ENCODE results near the gene SIGMAR1. TPM values are rescaled to one million over a fixed set of nuclear protein-coding genes. Genes with fewer than 3 reads are reported as not detected.

The SIGMAR1 gene
- total and polyA plus RNA-seq, 10 donors: 19.4 to 39.7 (median 27.6) TPM

DNA sequence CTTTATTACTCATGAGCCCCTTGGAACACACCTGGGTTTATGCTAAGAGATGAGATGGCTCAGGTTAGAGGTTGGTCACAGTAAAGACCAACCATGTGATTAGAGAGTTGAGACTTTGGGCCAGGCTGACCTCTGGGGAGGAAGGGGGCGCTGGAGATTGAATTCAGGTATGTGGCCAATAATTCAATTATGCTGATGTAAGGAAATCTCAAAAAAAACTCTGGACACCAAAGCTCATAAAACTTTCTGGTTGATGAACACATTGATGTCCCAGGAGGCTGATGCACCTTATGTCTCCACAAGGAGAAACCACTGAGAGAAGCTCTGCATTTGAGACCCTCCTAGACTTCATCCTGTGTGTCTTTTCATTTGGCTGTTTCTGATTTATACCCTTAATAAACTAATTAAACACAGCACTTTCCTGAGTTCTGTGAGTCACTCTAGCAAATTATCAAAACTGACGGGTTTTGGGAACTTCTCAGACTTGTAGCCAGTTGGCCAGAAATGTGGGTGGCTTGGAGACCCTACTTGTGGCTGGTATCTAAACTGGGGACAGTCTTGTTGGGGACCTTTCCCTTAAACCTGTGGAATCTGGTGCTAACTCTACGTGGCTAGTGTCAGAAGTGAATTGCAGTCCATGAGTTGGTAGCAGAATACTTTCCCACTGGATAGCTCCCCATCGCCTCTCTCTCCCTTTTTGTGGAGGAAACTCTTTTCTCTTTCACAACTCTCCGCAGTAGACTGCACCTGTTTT is 32.4 kb upstream of the SIGMAR1 start:
- intact Hi-C loops (cut with DNase I; ENCODE audit: low total_unique reads): no loop called here
- Histone ChIP-seq H3K4me1 (peaks cover 0 to 26% (median 10%) of the 10 kb centered on the region in 6 donors), H3K27me3 (replicated peaks in 1 of 7) (no peaks in the 10 kb centered on the region), H3K9me3 (peaks cover 0 to 18% (median 13%) of the 10 kb centered on the region in 8 donors), H3K27ac (no peak overlapping the region), H3K4me3 (no peak overlapping the region), H3K36me3 (peaks cover 0 to 16% (median 0%) of the 10 kb centered on the region in 6 donors)
- no peak for DNase-seq
- WGBS, 5 donors: 85 to 95% (median 92%) methylated on average over 5 of the region's 5 CpGs
- TF ChIP-seq POLR2AphosphoS5 (IDR thresholded peaks at IDR 0.05) (no peak), POLR2A (IDR thresholded peaks at IDR 0.05) (no peak)
- TF ChIP-seq, protein P1, sequence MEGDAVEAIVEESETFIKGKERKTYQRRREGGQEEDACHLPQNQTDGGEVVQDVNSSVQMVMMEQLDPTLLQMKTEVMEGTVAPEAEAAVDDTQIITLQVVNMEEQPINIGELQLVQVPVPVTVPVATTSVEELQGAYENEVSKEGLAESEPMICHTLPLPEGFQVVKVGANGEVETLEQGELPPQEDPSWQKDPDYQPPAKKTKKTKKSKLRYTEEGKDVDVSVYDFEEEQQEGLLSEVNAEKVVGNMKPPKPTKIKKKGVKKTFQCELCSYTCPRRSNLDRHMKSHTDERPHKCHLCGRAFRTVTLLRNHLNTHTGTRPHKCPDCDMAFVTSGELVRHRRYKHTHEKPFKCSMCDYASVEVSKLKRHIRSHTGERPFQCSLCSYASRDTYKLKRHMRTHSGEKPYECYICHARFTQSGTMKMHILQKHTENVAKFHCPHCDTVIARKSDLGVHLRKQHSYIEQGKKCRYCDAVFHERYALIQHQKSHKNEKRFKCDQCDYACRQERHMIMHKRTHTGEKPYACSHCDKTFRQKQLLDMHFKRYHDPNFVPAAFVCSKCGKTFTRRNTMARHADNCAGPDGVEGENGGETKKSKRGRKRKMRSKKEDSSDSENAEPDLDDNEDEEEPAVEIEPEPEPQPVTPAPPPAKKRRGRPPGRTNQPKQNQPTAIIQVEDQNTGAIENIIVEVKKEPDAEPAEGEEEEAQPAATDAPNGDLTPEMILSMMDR (IDR thresholded peaks at IDR 0.05 in 8 of 11, conservative IDR thresholded peaks at IDR 0.05 in 3 of 11): no peak

DNA sequence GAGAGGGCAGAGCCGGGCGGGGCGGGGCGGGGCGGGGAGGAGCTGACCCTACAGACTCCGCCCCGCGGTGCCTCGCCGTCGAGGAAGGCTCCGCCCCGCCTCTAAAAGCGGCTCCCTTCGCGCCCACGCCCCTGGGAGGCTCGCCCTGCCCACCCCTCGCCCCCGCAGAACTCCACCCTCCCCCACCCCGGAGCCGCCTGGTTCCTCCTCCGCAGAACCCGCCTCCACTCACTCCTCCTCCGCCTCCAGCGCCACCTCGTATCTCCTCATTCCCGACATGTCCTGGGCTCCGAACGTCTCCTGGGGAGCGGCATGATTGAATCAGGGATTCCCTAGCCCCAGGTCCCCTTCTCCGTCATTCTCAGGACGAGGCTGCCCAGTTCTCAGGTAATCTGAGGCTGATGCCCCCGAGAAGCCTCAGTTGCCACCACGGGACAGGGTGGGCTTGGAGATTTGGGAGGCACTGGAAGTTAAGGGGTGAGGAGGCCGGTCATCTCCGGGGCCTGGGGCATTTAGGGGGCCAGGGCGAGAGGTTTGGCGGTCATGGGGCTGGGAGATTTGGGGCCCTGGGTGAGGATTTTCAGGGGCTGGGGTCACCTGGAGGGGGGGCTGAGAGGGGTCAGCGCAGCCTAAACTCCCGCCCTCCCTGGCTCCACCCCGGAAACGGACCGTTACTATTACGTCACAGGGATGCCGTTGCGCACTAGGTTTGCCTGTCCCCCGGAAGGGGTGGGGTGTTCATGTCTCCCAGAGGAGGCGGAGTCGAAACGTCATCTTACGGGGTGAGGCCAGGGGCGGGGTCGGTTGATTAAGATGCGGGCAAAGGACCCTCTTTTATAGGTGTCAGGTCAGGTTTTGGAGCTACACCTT is 28.0 kb upstream of the SIGMAR1 start:
- intact Hi-C loops (cut with DNase I; ENCODE audit: low total_unique reads): no loop called here
- Histone ChIP-seq H3K36me3 (peaks cover 0 to 29% (median 0%) of the 10 kb centered on the region in 6 donors), H3K9me3 (peaks cover 0 to 16% (median 12%) of the 10 kb centered on the region in 8 donors), H3K4me3 (peak overlapping the region; percentile 45 to 76 (median 60)), H3K27ac (peak overlapping the region; percentile 82 to 98 (median 97)), H3K4me1 (peaks cover 3 to 46% (median 21%) of the 10 kb centered on the region in 6 donors), H3K27me3 (replicated peaks in 1 of 7) (no peaks in the 10 kb centered on the region)
- TF ChIP-seq POLR2AphosphoS5 (IDR thresholded peaks at IDR 0.05) (peak; percentile 78 to 93 (median 86)), POLR2A (IDR thresholded peaks at IDR 0.05) (no peak)
- TF ChIP-seq, protein P1 (IDR thresholded peaks at IDR 0.05 in 8 of 11, conservative IDR thresholded peaks at IDR 0.05 in 3 of 11): peak in 2 of 11 experiments; percentile 16 to 41
- peak; percentile 97 for DNase-seq
- 1 to 6% (median 5%) methylated on average over 30 to 55 of the region's 55 CpGs for WGBS, 5 donors

DNA sequence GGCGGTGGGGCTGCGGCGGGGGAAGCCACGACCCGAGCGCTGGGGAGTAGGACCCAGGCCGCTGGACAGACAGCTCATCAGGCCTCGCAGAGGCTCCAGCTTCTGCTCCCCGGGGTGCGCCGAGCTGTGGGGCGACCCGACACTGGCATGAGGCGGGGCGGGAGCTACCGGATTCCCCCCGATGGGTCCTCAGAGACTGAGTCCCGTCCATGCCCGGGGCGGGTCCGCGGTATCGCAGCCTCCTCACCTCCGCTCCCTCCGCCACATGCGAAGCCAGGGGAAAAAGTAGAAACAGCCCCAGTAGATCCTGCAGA is 27.4 kb upstream of the SIGMAR1 start:
- Histone ChIP-seq H3K4me1 (peaks cover 3 to 46% (median 21%) of the 10 kb centered on the region in 6 donors), H3K36me3 (peaks cover 0 to 35% (median 2%) of the 10 kb centered on the region in 6 donors), H3K27me3 (replicated peaks in 1 of 7) (no peaks in the 10 kb centered on the region), H3K27ac (peak overlapping the region; percentile 82 to 98 (median 97)), H3K4me3 (peak overlapping the region; percentile 45 to 76 (median 60)), H3K9me3 (peaks cover 0 to 10% (median 8%) of the 10 kb centered on the region in 8 donors)
- intact Hi-C loops (cut with DNase I; ENCODE audit: low total_unique reads): no loop called here
- peak in 2 of 3 donors; percentile 2 to 73 for TF ChIP-seq POLR2AphosphoS5 (IDR thresholded peaks at IDR 0.05)
- TF ChIP-seq, protein P1 (IDR thresholded peaks at IDR 0.05 in 8 of 11, conservative IDR thresholded peaks at IDR 0.05 in 3 of 11): peak in 2 of 11 experiments; percentile 9 to 39
- no peak for TF ChIP-seq POLR2A (IDR thresholded peaks at IDR 0.05)
- 0 to 2% (median 1%) methylated on average over 13 to 26 of the region's 26 CpGs for WGBS, 5 donors
- peak; percentile 94 for DNase-seq

Data from spleen (tissue), 11 donors.